ENCODE results near the gene SLC2A13. TPM values are rescaled to one million over a fixed set of nuclear protein-coding genes. Genes with fewer than 3 reads are reported as not detected.

Gene SLC2A13
- total RNA-seq, 1 experiment from 2014 or later, result 15.3 TPM

DNA sequence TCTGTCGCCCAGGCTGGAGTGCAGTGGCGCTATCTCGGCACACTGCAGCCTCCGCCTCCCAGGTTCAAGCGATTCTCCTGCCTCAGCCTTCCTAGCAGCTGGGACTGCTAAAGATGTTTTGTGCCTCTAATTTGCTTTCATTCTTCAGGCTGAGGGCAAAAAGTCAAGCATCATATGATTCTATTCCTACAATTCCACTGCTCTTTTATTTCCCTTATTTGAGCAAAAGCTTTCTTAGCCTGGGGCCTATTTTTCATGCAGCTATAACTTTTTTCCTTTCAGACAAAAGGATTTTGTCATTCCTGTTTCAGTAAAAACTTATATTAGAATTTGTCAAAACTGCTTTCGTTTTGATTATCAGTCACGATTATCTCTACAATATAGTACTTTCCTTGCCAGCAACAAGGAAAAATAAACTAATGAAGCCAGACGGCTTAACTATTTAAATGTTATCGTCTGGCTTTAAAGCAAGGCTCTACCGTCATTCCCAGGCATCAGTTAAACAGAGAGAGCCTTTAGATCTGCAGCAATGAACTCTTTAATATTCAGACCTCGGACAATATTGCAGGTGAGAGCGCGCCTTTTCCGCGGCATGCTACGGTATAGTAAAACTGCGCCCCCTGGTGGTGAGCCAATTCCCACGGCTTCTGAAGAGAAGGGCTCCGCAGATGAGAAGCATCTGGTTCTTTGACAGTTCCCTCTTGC lies 1.4 kb upstream of the SLC2A13 start:
- H3K27ac Mint-ChIP-seq, result no peak overlapping the region
- H3K36me3 Mint-ChIP-seq, result no peaks in the 10 kb centered on the region
- no peaks in the 10 kb centered on the region for H3K9me3 Mint-ChIP-seq
- ATAC-seq (no peak), DNase-seq (ENCODE audit: low spot score) (peak; percentile 87)
- POLR2A ChIA-PET, result no interaction called here
- CTCF ChIA-PET, result interaction anchor here (1.2 to 5.4 kb wide), 6 partner anchors 11 to 116 kb away, joined by 3 to 48 read pairs (median 5); no protein-coding TSS in a partner anchor
- peaks cover 11% of the 10 kb centered on the region for H3K27me3 Mint-ChIP-seq (ENCODE audit: low read depth)
- peaks cover 40% of the 10 kb centered on the region for H3K4me1 Mint-ChIP-seq
- H3K4me3 Mint-ChIP-seq, result peak overlapping the region; percentile 27; the same call in 1 of the 2 replicates
- TF ChIP-seq JAZF1 (CRISPR knock-in tag; IDR thresholded peaks at IDR 0.05) (no peak), HMGA2 (CRISPR knock-in tag; IDR thresholded peaks at IDR 0.05) (no peak), ZNF423 (CRISPR knock-in tag; IDR thresholded peaks at IDR 0.05) (no peak), ZNF263 (CRISPR knock-in tag; IDR thresholded peaks at IDR 0.05; ENCODE audit: low read depth) (no peak), ZBTB21 (CRISPR knock-in tag; IDR thresholded peaks at IDR 0.05; ENCODE audit: borderline replicate concordance) (no peak), GABPB1 (CRISPR knock-in tag; IDR thresholded peaks at IDR 0.05) (no peak), PRRX2 (CRISPR knock-in tag; IDR thresholded peaks at IDR 0.05) (no peak), ETV6 (CRISPR knock-in tag; IDR thresholded peaks at IDR 0.05) (no peak), SMAD4 (CRISPR knock-in tag; IDR thresholded peaks at IDR 0.05) (no peak), RELA (CRISPR knock-in tag; IDR thresholded peaks at IDR 0.05; ENCODE audit: borderline replicate concordance) (no peak)
- TF ChIP-seq, protein P1, sequence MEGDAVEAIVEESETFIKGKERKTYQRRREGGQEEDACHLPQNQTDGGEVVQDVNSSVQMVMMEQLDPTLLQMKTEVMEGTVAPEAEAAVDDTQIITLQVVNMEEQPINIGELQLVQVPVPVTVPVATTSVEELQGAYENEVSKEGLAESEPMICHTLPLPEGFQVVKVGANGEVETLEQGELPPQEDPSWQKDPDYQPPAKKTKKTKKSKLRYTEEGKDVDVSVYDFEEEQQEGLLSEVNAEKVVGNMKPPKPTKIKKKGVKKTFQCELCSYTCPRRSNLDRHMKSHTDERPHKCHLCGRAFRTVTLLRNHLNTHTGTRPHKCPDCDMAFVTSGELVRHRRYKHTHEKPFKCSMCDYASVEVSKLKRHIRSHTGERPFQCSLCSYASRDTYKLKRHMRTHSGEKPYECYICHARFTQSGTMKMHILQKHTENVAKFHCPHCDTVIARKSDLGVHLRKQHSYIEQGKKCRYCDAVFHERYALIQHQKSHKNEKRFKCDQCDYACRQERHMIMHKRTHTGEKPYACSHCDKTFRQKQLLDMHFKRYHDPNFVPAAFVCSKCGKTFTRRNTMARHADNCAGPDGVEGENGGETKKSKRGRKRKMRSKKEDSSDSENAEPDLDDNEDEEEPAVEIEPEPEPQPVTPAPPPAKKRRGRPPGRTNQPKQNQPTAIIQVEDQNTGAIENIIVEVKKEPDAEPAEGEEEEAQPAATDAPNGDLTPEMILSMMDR (IDR thresholded peaks at IDR 0.05), result peak; percentile 87
- TF ChIP-seq, protein P2, sequence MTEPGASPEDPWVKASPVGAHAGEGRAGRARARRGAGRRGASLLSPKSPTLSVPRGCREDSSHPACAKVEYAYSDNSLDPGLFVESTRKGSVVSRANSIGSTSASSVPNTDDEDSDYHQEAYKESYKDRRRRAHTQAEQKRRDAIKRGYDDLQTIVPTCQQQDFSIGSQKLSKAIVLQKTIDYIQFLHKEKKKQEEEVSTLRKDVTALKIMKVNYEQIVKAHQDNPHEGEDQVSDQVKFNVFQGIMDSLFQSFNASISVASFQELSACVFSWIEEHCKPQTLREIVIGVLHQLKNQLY (CRISPR knock-in tag; IDR thresholded peaks at IDR 0.05), result no peak
- TF ChIP-seq, protein P3, sequence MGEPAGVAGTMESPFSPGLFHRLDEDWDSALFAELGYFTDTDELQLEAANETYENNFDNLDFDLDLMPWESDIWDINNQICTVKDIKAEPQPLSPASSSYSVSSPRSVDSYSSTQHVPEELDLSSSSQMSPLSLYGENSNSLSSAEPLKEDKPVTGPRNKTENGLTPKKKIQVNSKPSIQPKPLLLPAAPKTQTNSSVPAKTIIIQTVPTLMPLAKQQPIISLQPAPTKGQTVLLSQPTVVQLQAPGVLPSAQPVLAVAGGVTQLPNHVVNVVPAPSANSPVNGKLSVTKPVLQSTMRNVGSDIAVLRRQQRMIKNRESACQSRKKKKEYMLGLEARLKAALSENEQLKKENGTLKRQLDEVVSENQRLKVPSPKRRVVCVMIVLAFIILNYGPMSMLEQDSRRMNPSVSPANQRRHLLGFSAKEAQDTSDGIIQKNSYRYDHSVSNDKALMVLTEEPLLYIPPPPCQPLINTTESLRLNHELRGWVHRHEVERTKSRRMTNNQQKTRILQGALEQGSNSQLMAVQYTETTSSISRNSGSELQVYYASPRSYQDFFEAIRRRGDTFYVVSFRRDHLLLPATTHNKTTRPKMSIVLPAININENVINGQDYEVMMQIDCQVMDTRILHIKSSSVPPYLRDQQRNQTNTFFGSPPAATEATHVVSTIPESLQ (CRISPR knock-in tag; IDR thresholded peaks at IDR 0.05), result no peak
- TF ChIP-seq, protein P4, sequence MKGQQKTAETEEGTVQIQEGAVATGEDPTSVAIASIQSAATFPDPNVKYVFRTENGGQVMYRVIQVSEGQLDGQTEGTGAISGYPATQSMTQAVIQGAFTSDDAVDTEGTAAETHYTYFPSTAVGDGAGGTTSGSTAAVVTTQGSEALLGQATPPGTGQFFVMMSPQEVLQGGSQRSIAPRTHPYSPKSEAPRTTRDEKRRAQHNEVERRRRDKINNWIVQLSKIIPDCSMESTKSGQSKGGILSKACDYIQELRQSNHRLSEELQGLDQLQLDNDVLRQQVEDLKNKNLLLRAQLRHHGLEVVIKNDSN (CRISPR knock-in tag; IDR thresholded peaks at IDR 0.05), result no peak
- TF ChIP-seq, protein P5, sequence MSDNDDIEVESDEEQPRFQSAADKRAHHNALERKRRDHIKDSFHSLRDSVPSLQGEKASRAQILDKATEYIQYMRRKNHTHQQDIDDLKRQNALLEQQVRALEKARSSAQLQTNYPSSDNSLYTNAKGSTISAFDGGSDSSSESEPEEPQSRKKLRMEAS (CRISPR knock-in tag; IDR thresholded peaks at IDR 0.05), result peak; percentile 80

DNA sequence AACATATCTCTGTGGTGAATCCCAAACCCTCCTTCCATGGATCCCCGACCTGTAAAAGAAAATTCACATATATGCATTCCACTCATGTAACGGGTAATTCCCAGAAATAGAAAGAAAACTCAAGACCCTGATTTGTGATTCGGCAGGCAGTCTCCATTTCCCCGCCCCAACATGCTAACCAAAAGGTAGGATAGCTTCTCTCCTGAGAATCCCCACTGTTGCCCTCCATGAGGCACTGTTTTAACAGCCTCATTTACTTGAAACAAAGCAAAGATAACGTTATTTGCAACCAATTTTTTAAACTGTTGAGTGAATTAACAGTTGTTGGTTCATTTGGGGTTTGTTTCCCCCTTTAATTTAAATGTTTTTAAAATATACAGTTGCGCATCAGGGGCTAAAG lies 774 bp upstream of the SLC2A13 start:
- Mint-ChIP-seq H3K36me3 (no peaks in the 10 kb centered on the region), H3K9me3 (no peaks in the 10 kb centered on the region), H3K27ac (peak overlapping the region; percentile 10; the same call in 1 of the 2 replicates), H3K27me3 (ENCODE audit: low read depth) (peaks cover 11% of the 10 kb centered on the region), H3K4me1 (peaks cover 46% of the 10 kb centered on the region), H3K4me3 (peak overlapping the region; percentile 70)
- DNase-seq (ENCODE audit: low spot score) (no peak), ATAC-seq (no peak)
- TF ChIP-seq, protein P5 (CRISPR knock-in tag; IDR thresholded peaks at IDR 0.05), result no peak
- no peak for TF ChIP-seq SOX15 (CRISPR knock-in tag; IDR thresholded peaks at IDR 0.05)
- TF ChIP-seq ZNF423 (CRISPR knock-in tag; IDR thresholded peaks at IDR 0.05), result no peak
- TF ChIP-seq ZNF263 (CRISPR knock-in tag; IDR thresholded peaks at IDR 0.05; ENCODE audit: low read depth), result no peak
- no peak for TF ChIP-seq FOXJ3 (CRISPR knock-in tag; IDR thresholded peaks at IDR 0.05; ENCODE audit: borderline replicate concordance)
- no peak for TF ChIP-seq TEAD1 (CRISPR knock-in tag; IDR thresholded peaks at IDR 0.05)
- no peak for TF ChIP-seq ATF1 (CRISPR knock-in tag; IDR thresholded peaks at IDR 0.05)
- TF ChIP-seq MYBL2 (CRISPR knock-in tag; IDR thresholded peaks at IDR 0.05), result no peak
- no peak for TF ChIP-seq ESRRA (CRISPR knock-in tag; IDR thresholded peaks at IDR 0.05; ENCODE audit: borderline replicate concordance)
- TF ChIP-seq NR3C1 (CRISPR knock-in tag; conservative IDR thresholded peaks at IDR 0.05; ENCODE audit: low read depth), result no peak
- TF ChIP-seq, protein P3 (CRISPR knock-in tag; IDR thresholded peaks at IDR 0.05), result no peak
- no peak for TF ChIP-seq RELA (CRISPR knock-in tag; IDR thresholded peaks at IDR 0.05; ENCODE audit: borderline replicate concordance)
- CTCF ChIA-PET, result interaction anchor here (0.6 to 5.4 kb wide), 7 partner anchors 11 to 586 kb away, joined by 3 to 48 read pairs (median 4); no protein-coding TSS in a partner anchor
- POLR2A ChIA-PET, result interaction anchor here (1.0 to 1.1 kb wide), 2 partner anchors 96 to 309 kb away, joined by 3 to 7 read pairs; no protein-coding TSS in a partner anchor
